HepG2 (cell line): ENCODE results near the gene ATXN1L. TPM values are rescaled to one million over a fixed set of nuclear protein-coding genes. Genes with fewer than 3 reads are reported as not detected.

Experiments used
- ARNT ChIP-seq: fragments of 450-650 bp; IDR thresholded peaks from 2 replicates; pipeline ENCODE4 v1.6.1; 2017
- CENPBD1 ChIP-seq: sonication (generic); formaldehyde crosslinking; IDR thresholded peaks from 2 replicates; pipeline ENCODE4 v1.8.0; 2022; ENCODE audit warnings: missing genetic modification reagents, low read depth, mild to moderate bottlenecking, borderline replicate concordance
- GLI4 ChIP-seq: sonication (generic); formaldehyde crosslinking; IDR thresholded peaks from 2 replicates; pipeline ENCODE4 v1.5.1; 2020; ENCODE audit warnings: missing genetic modification reagents, mild to moderate bottlenecking, moderate library complexity, borderline replicate concordance
- GPN1 ChIP-seq: sonication (generic); formaldehyde crosslinking; IDR thresholded peaks from 2 replicates; pipeline ENCODE4 v1.5.1; 2020; ENCODE audit warnings: missing genetic modification reagents, borderline replicate concordance
- HDAC2 ChIP-seq: sonication (generic); formaldehyde crosslinking; IDR thresholded peaks from 2 replicates; pipeline ENCODE4 v1.4.0; 2020; ENCODE audit warnings: missing genetic modification reagents
- HNRNPK ChIP-seq: fragments of 200-400 bp; formaldehyde crosslinking; IDR thresholded peaks from 2 replicates; pipeline ENCODE4 v1.6.1; 2018; ENCODE audit warnings: low read length, low read depth, moderate library complexity, mild to moderate bottlenecking; ENCODE audit not compliant: poor library complexity, severe bottlenecking
- KDM5A ChIP-seq: fragments of 200-600 bp; sonication (generic); IDR thresholded peaks from 2 replicates; pipeline ENCODE4 v1.7.0; 2018; ENCODE audit warnings: antibody characterized with exemption, mild to moderate bottlenecking, low read length, borderline replicate concordance
- MAFF ChIP-seq: IDR thresholded peaks from 2 replicates; pipeline ENCODE4 v1.6.1; 2011; ENCODE audit warnings: low read depth, low read length, improper control_type of control experiment
- MIER3 ChIP-seq: IDR thresholded peaks from 2 replicates; pipeline ENCODE4 v1.6.1; 2016; ENCODE audit warnings: missing compliant biosample characterization, borderline replicate concordance
- NFE2 ChIP-seq: sonication (generic); formaldehyde crosslinking; IDR thresholded peaks from 2 replicates; pipeline ENCODE4 v1.4.0; 2020; ENCODE audit warnings: missing genetic modification reagents
- NFRKB ChIP-seq: fragments of 450-650 bp; IDR thresholded peaks from 2 replicates; pipeline ENCODE4 v1.6.1; 2017
- PPARG ChIP-seq: conservative IDR thresholded peaks from 2 replicates; pipeline ENCODE4 v1.6.1; 2016; ENCODE audit warnings: missing biosample characterization, missing genetic modification reagents
- RBFOX2 ChIP-seq: fragments of 200-400 bp; formaldehyde crosslinking; IDR thresholded peaks from 2 replicates; pipeline ENCODE4 v1.6.1; 2017; ENCODE audit warnings: low read depth, mild to moderate bottlenecking, low read length
- SIN3B ChIP-seq: fragments of 150-350 bp; IDR thresholded peaks from 2 replicates; pipeline ENCODE4 v1.6.1; 2014; ENCODE audit warnings: low read length
- SMAD3 ChIP-seq: sonication (generic); formaldehyde crosslinking; IDR thresholded peaks from 2 replicates; pipeline ENCODE4 v1.4.0; 2020; ENCODE audit warnings: missing genetic modification reagents
- SMAD9 ChIP-seq: sonication (generic); formaldehyde crosslinking; IDR thresholded peaks from 2 replicates; pipeline ENCODE4 v1.5.1; 2020; ENCODE audit warnings: mild to moderate bottlenecking, missing genetic modification reagents
- STAG1 ChIP-seq: sonication (generic); formaldehyde crosslinking; IDR thresholded peaks from 2 replicates; pipeline ENCODE4 v1.4.0; 2020; ENCODE audit warnings: missing genetic modification reagents
- THRA ChIP-seq: sonication (generic); formaldehyde crosslinking; IDR thresholded peaks from 2 replicates; pipeline ENCODE4 v1.4.0; 2020; ENCODE audit warnings: missing genetic modification reagents, borderline replicate concordance
- TMF1 ChIP-seq: sonication (generic); formaldehyde crosslinking; IDR thresholded peaks from 2 replicates; pipeline ENCODE4 v1.8.1; 2022; ENCODE audit warnings: low read depth, missing genetic modification reagents
- ZNF24 ChIP-seq: fragments of 450-650 bp; IDR thresholded peaks from 2 replicates; pipeline ENCODE4 v1.6.1; 2017; ENCODE audit warnings: antibody characterized with exemption, mild to moderate bottlenecking
- ZNF251 ChIP-seq: sonication (generic); formaldehyde crosslinking; IDR thresholded peaks from 2 replicates; pipeline ENCODE4 v1.9.0; 2021; ENCODE audit warnings: mild to moderate bottlenecking, missing genetic modification reagents
- ZNF263 ChIP-seq: sonication (generic); formaldehyde crosslinking; IDR thresholded peaks from 2 replicates; pipeline ENCODE4 v1.4.0; 2020; ENCODE audit warnings: missing genetic modification reagents
- ZNF484 ChIP-seq: sonication (generic); formaldehyde crosslinking; IDR thresholded peaks from 2 replicates; pipeline ENCODE4 v1.5.1; 2020; ENCODE audit warnings: mild to moderate bottlenecking, low read depth, missing genetic modification reagents, borderline replicate concordance
- polyA plus RNA-seq, 8 experiments: library from polyadenylated mRNA; depleted of rRNA in 3 of 8; stranded (reverse) in 7 of 8; unstranded in 1 of 8; fragments of >200 nt; fragmentation: Illumina TruSeq in 4 of 8; extraction: Trizol in 4 of 8; gene quantifications; 2 replicates each; pipeline versions ENCODE4 v1.2.1 to v1.2.3, GENCODE V29; 2011 to 2016; ENCODE audit warnings: low read depth in 4 of 8, missing spikeins in 1 of 8, mixed read lengths in 1 of 8; ENCODE audit not compliant: insufficient read depth in 1 of 8
- total RNA-seq, 5 experiments: library from RNA; depleted of rRNA; stranded (reverse); fragments of >200 nt; fragmentation: Illumina TruSeq; extraction: Trizol; gene quantifications; 2 replicates each; pipeline ENCODE4 v1.2.3, GENCODE V29; 2016; ENCODE audit warnings: low read depth in 1 of 5
- TF ChIP-seq, protein P1 (sequence below): sonication (generic); formaldehyde crosslinking; IDR thresholded peaks from 2 replicates; pipeline ENCODE4 v1.5.0; 2020; ENCODE audit warnings: mild to moderate bottlenecking, missing genetic modification reagents, borderline replicate concordance
- TF ChIP-seq, protein P2 (sequence below), 2 experiments: sonication (generic) in 1 of 2; formaldehyde crosslinking in 1 of 2; IDR thresholded peaks; 2 replicates each; pipeline versions ENCODE4 v1.5.1 to v1.6.1; 2011 to 2020; ENCODE audit warnings: borderline replicate concordance in 1 of 2, low read depth in 1 of 2, low read length in 1 of 2, mild to moderate bottlenecking in 1 of 2, missing genetic modification reagents in 1 of 2, moderate library complexity in 1 of 2

Gene ATXN1L
- total and polyA plus RNA-seq, 2 of the 13 experiments (the other 11 are each of a cell fraction or from before 2014, with no cell fraction given), result 20.0 to 22.4 TPM

GRCh38 chr16:71808593-71809459, 37.0 kb upstream of the ATXN1L start, which contains the start of gene AP1G1 (continued):
- peak; percentile 56 for TF ChIP-seq THRA (CRISPR knock-in tag)
- TF ChIP-seq MAFF, result no peak
- TF ChIP-seq HNRNPK, result peak; percentile 67
- TF ChIP-seq NFE2 (CRISPR knock-in tag), result peak; percentile 66
- TF ChIP-seq SMAD3, result peak; percentile 95
- TF ChIP-seq GLI4, result no peak
- TF ChIP-seq ZNF263, result no peak
- TF ChIP-seq SMAD9 (CRISPR knock-in tag), result no peak
- no peak for TF ChIP-seq ZNF251
- TF ChIP-seq CENPBD1 (CRISPR knock-in tag), result no peak; the same call in 1 of the 2 replicates
- peak; percentile 93 for TF ChIP-seq RBFOX2
- TF ChIP-seq KDM5A, result peak; percentile 95
- no peak for TF ChIP-seq GPN1 (CRISPR knock-in tag)
- TF ChIP-seq ZNF484 (CRISPR knock-in tag), result no peak
- no peak for TF ChIP-seq ZNF24
- TF ChIP-seq, protein P1, sequence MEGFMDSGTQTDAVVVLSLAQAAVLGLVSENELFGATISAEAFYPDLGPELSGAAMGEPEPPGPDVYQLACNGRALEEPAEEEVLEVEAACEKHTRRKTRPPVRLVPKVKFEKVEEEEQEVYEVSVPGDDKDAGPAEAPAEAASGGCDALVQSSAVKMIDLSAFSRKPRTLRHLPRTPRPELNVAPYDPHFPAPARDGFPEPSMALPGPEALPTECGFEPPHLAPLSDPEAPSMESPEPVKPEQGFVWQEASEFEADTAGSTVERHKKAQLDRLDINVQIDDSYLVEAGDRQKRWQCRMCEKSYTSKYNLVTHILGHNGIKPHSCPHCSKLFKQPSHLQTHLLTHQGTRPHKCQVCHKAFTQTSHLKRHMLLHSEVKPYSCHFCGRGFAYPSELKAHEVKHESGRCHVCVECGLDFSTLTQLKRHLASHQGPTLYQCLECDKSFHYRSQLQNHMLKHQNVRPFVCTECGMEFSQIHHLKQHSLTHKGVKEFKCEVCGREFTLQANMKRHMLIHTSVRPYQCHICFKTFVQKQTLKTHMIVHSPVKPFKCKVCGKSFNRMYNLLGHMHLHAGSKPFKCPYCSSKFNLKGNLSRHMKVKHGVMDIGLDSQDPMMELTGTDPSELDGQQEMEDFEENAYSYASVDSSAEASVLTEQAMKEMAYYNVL, result 0 out of 2 replicates have a peak, but pooled peaks have one; percentile 56
- TF ChIP-seq SIN3B, result peak; percentile 87
- TF ChIP-seq ARNT, result no peak
- TF ChIP-seq PPARG (CRISPR knock-in tag), result 0 out of 2 replicates have a peak, but pooled peaks have one; percentile 18
- no peak for TF ChIP-seq TMF1 (CRISPR knock-in tag)
- TF ChIP-seq MIER3 (CRISPR knock-in tag), result peak; percentile 55; the same call in 1 of the 2 replicates
- TF ChIP-seq, protein P2, sequence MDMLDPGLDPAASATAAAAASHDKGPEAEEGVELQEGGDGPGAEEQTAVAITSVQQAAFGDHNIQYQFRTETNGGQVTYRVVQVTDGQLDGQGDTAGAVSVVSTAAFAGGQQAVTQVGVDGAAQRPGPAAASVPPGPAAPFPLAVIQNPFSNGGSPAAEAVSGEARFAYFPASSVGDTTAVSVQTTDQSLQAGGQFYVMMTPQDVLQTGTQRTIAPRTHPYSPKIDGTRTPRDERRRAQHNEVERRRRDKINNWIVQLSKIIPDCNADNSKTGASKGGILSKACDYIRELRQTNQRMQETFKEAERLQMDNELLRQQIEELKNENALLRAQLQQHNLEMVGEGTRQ (IDR thresholded peaks at IDR 0.05; ENCODE audit: low read depth, low read length), result no peak
- TF ChIP-seq, protein P2 (CRISPR knock-in tag; IDR thresholded peaks at IDR 0.05; ENCODE audit: borderline replicate concordance), result no peak
- TF ChIP-seq STAG1 (CRISPR knock-in tag), result no peak; the same call in 1 of the 2 replicates
- peak; percentile 100 for TF ChIP-seq NFRKB
- TF ChIP-seq HDAC2 (CRISPR knock-in tag), result peak; percentile 55; the same call in 1 of the 2 replicates
